HEK293 (cell line): Measurements from ENCODE around the gene VRK2.

Experiments used
- CTCF ChIA-PET: fragments of 350-600 bp; formaldehyde crosslinking; extraction: SDS; loops from one replicate; lab custom pipeline; 2021; ENCODE audit warnings: antibody characterized with exemption; lab: Yijun Ruan, JAX
- POLR2A ChIA-PET: fragments of 300-600 bp; formaldehyde crosslinking; extraction: SDS; loops from one replicate; lab custom pipeline; 2020; ENCODE audit warnings: antibody characterized with exemption, inconsistent platforms; lab: Yijun Ruan, JAX
- H3K27ac ChIP-seq: fragments of 200-500 bp; sonication (Bioruptor generic); 2 replicates; pipeline ENCODE4 v1.5.1; 2014; ENCODE audit warnings: low read depth, low read length, control low read depth, inconsistent platforms; ENCODE audit errors: extremely low read depth
- H3K36me3 ChIP-seq, 2 experiments: fragments of 200-500 bp in 1 of 2; sonication (Bioruptor generic) in 1 of 2; 1 replicate in 1 of 2; 2 replicates in 1 of 2; pipeline ENCODE4 v1.5.1; 2014 to 2017; ENCODE audit warnings: inconsistent platforms in 2 of 2, low read length in 2 of 2; ENCODE audit not compliant: control insufficient read depth in 2 of 2, insufficient read depth in 1 of 2
- H3K4me1 ChIP-seq: fragments of 200-500 bp; sonication (Bioruptor generic); 2 replicates; pipeline ENCODE4 v1.5.1; 2014; ENCODE audit warnings: mild to moderate bottlenecking, low read length, inconsistent platforms; ENCODE audit not compliant: control insufficient read depth, insufficient read depth
- H3K4me3 ChIP-seq: 2 replicates; pipeline ENCODE4 v1.5.1; 2011; ENCODE audit warnings: low read depth, mild to moderate bottlenecking, control low read depth, low read length, moderate library complexity
- H3K9me3 ChIP-seq: fragments of 200-500 bp; sonication (Bioruptor generic); 2 replicates; pipeline ENCODE4 v1.5.1; 2014; ENCODE audit warnings: low read depth, low read length, inconsistent platforms; ENCODE audit not compliant: control insufficient read depth, insufficient read depth
- GFI1B ChIP-seq: fragments of 450-650 bp; formaldehyde crosslinking; IDR thresholded peaks from 2 replicates; pipeline ENCODE4 v1.5.1; 2016; ENCODE audit warnings: missing biosample characterization, missing genetic modification characterization
- GLIS1 ChIP-seq: fragments of 450-650 bp; formaldehyde crosslinking; IDR thresholded peaks from 2 replicates; pipeline ENCODE4 v1.5.1; 2016; ENCODE audit warnings: missing biosample characterization, missing genetic modification characterization
- INSM2 ChIP-seq: fragments of 450-650 bp; formaldehyde crosslinking; IDR thresholded peaks from 2 replicates; pipeline ENCODE4 v1.5.1; 2016; ENCODE audit warnings: missing biosample characterization, missing genetic modification characterization
- KLF17 ChIP-seq: fragments of 450-650 bp; formaldehyde crosslinking; IDR thresholded peaks from 2 replicates; pipeline ENCODE4 v1.5.1; 2016; ENCODE audit warnings: missing biosample characterization, missing genetic modification characterization
- OVOL3 ChIP-seq: fragments of 450-650 bp; formaldehyde crosslinking; IDR thresholded peaks from 2 replicates; pipeline ENCODE4 v1.5.1; 2016; ENCODE audit warnings: missing biosample characterization, missing genetic modification characterization
- YY2 ChIP-seq: fragments of 450-650 bp; formaldehyde crosslinking; IDR thresholded peaks from 2 replicates; pipeline ENCODE4 v1.5.1; 2016; ENCODE audit warnings: missing biosample characterization, missing genetic modification characterization
- ZBTB48 ChIP-seq: fragments of 450-650 bp; formaldehyde crosslinking; IDR thresholded peaks from 2 replicates; pipeline ENCODE4 v1.5.1; 2016; ENCODE audit warnings: missing biosample characterization, missing genetic modification characterization
- ZFP69B ChIP-seq: fragments of 450-650 bp; formaldehyde crosslinking; IDR thresholded peaks from 2 replicates; pipeline ENCODE4 v1.5.1; 2016; ENCODE audit warnings: missing biosample characterization, missing genetic modification characterization
- ZNF26 ChIP-seq: fragments of 450-650 bp; formaldehyde crosslinking; IDR thresholded peaks from 2 replicates; pipeline ENCODE4 v1.5.1; 2016; ENCODE audit warnings: missing biosample characterization, missing genetic modification characterization
- ZNF280C ChIP-seq: fragments of 450-650 bp; formaldehyde crosslinking; IDR thresholded peaks from 2 replicates; pipeline ENCODE4 v1.5.1; 2016; ENCODE audit warnings: missing biosample characterization, missing genetic modification characterization
- ZNF37A ChIP-seq: fragments of 450-650 bp; IDR thresholded peaks from 2 replicates; pipeline ENCODE4 v1.5.1; 2018; ENCODE audit warnings: missing biosample characterization, missing genetic modification characterization
- ZNF544 ChIP-seq: fragments of 450-650 bp; formaldehyde crosslinking; IDR thresholded peaks from 2 replicates; pipeline ENCODE4 v1.5.0; 2017; ENCODE audit warnings: missing biosample characterization, missing genetic modification characterization
- ZNF654 ChIP-seq: fragments of 450-650 bp; formaldehyde crosslinking; IDR thresholded peaks from 2 replicates; pipeline ENCODE4 v1.5.1; 2016; ENCODE audit warnings: low read depth, missing biosample characterization, missing genetic modification characterization
- ZNF660 ChIP-seq: fragments of 450-650 bp; IDR thresholded peaks from 2 replicates; pipeline ENCODE4 v1.5.1; 2018; ENCODE audit warnings: missing biosample characterization, mild to moderate bottlenecking, missing genetic modification characterization
- ZSCAN18 ChIP-seq: fragments of 450-650 bp; formaldehyde crosslinking; IDR thresholded peaks from 2 replicates; pipeline ENCODE4 v1.5.1; 2016; ENCODE audit warnings: missing biosample characterization, missing genetic modification characterization

VRK2 gene

GRCh38 chr2:58127111-58127510, 80.5 kb downstream of the VRK2 start:
- TF ChIP-seq ZNF660 (tag by site-specific recombination) (no peak), KLF17 (tag by site-specific recombination) (no peak), ZSCAN18 (no peak), ZFP69B (tag by site-specific recombination) (no peak), GFI1B (tag by site-specific recombination) (no peak), GLIS1 (tag by site-specific recombination) (no peak), OVOL3 (tag by site-specific recombination) (no peak)
- Histone ChIP-seq H3K36me3 (no peaks in the 10 kb centered on the region; a peak in 1 of 3 replicates), H3K4me1 (no peaks in the 10 kb centered on the region), H3K9me3 (no peaks in the 10 kb centered on the region), H3K4me3 (no peak overlapping the region), H3K27ac (no peak overlapping the region)
- ChIA-PET CTCF (no interaction called here), POLR2A (no interaction called here)

- POLR2A ChIA-PET: no interaction called here
- Histone ChIP-seq H3K36me3 (no peaks in the 10 kb centered on the region; a peak in 1 of 3 replicates), H3K4me1 (no peaks in the 10 kb centered on the region), H3K27ac (no peak overlapping the region), H3K9me3 (no peaks in the 10 kb centered on the region), H3K4me3 (no peak overlapping the region)
- CTCF ChIA-PET: interaction anchor here (0.6 to 0.7 kb wide), 3 partner anchors 48 to 620 kb away, joined by 3 to 4 read pairs (median 4); no protein-coding TSS in a partner anchor
- TF ChIP-seq ZNF544 (tag by site-specific recombination): no peak
- TF ChIP-seq ZBTB48: no peak
- no peak for TF ChIP-seq ZNF280C
Observed at GRCh38 chr2:58130238-58130637, 83.6 kb downstream of the VRK2 start.

GRCh38 chr2:58131191-58132011, 84.8 kb downstream of the VRK2 start:
- Histone ChIP-seq H3K4me1 (no peaks in the 10 kb centered on the region), H3K36me3 (no peaks in the 10 kb centered on the region; a peak in 1 of 3 replicates), H3K9me3 (no peaks in the 10 kb centered on the region), H3K4me3 (no peak overlapping the region)
- ChIA-PET POLR2A (no interaction called here), CTCF (interaction anchor here (0.8 to 1.6 kb wide), 5 partner anchors 12 to 423 kb away, joined by 3 to 10 read pairs (median 3); no protein-coding TSS in a partner anchor)
- TF ChIP-seq YY2 (tag by site-specific recombination): no peak
- no peak for TF ChIP-seq ZNF26 (tag by site-specific recombination)
- TF ChIP-seq ZNF654 (tag by site-specific recombination): peak; percentile 24; the same call in 1 of the 2 replicates
- TF ChIP-seq ZNF660 (tag by site-specific recombination): peak; percentile 90
- no peak for TF ChIP-seq ZNF37A
- TF ChIP-seq INSM2 (tag by site-specific recombination): no peak
- TF ChIP-seq, all 188 proteins: peak for 2
- H3K27ac ChIP-seq: no peak overlapping the region
